ENCODE data around the gene SMYD3. TPM values are rescaled to one million over a fixed set of nuclear protein-coding genes. Genes with fewer than 3 reads are reported as not detected.
"Not testable (repeated sequence)": the region's sequence is repeated elsewhere in the genome, so short reads cannot be mapped to it uniquely, and the experiment has no call there.

SMYD3 gene
- total RNA-seq, 4 donors from 2014 or later, result 10.5 to 36.4 (median 22.5) TPM

DNA sequence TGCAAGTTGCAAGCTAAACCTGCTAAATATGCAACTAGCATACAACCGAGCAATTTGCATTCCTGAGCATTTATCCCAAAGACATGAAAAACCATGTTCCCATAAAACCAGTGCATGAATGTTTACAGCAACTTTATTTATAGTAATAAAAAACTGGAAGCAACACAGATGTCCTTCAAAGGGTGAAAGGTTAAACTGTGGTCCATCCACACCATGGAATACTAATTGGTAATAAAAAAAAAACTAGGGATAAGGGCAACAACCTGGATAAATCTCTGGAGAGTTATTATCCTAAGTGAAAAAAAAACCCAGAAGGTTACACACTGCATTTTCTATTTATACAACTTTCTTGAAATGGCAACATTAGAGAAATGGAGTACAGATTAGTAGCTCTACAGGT, 474.1 kb downstream of the SMYD3 start:
- Histone ChIP-seq H3K27ac (no peak overlapping the region), H3K9me3 (no peaks in the 10 kb centered on the region), H3K36me3 (no peaks in the 10 kb centered on the region), H3K4me1 (no peaks in the 10 kb centered on the region), H3K4me3 (no peak overlapping the region), H3K27me3 (no peaks in the 10 kb centered on the region)
- TF ChIP-seq POLR2A (IDR thresholded peaks at IDR 0.05), result no peak
- TF ChIP-seq, protein P1, sequence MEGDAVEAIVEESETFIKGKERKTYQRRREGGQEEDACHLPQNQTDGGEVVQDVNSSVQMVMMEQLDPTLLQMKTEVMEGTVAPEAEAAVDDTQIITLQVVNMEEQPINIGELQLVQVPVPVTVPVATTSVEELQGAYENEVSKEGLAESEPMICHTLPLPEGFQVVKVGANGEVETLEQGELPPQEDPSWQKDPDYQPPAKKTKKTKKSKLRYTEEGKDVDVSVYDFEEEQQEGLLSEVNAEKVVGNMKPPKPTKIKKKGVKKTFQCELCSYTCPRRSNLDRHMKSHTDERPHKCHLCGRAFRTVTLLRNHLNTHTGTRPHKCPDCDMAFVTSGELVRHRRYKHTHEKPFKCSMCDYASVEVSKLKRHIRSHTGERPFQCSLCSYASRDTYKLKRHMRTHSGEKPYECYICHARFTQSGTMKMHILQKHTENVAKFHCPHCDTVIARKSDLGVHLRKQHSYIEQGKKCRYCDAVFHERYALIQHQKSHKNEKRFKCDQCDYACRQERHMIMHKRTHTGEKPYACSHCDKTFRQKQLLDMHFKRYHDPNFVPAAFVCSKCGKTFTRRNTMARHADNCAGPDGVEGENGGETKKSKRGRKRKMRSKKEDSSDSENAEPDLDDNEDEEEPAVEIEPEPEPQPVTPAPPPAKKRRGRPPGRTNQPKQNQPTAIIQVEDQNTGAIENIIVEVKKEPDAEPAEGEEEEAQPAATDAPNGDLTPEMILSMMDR (IDR thresholded peaks at IDR 0.05), result no peak
- no peak for DNase-seq
- intact Hi-C loops (cut with DNase I; ENCODE audit: low total_unique reads), result no loop called here

DNA sequence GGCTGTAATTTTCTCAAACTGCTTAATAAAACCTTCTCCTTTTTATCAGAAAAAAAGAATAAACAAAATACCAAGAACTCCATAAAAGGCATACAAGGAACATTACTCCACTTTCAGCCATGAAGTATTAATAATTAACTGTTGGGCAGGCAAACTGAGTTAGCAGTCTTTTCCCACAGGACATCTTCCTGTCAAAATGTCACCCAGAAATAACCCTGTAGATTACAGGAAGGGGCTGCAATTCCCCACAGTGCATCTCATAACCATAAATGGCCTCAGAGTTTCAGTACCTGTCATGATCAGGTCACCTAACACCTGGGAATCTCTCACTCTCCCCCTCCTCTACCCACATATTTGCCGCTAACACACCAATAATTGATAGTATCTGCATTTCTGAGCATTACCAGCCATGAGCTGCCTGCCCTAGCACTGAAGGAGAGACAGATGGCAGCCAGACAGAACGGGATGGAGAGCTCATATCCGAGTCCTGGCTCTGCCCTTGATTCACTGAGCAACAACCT, 475.0 kb downstream of the SMYD3 start:
- intact Hi-C loops (cut with DNase I; ENCODE audit: low total_unique reads), result no loop called here
- H3K27ac ChIP-seq, result no peak overlapping the region
- TF ChIP-seq, protein P1 (IDR thresholded peaks at IDR 0.05), result no peak
- TF ChIP-seq POLR2A (IDR thresholded peaks at IDR 0.05), result no peak
- H3K4me1 ChIP-seq, result no peaks in the 10 kb centered on the region
- no peak overlapping the region for H3K4me3 ChIP-seq
- H3K27me3 ChIP-seq, result no peaks in the 10 kb centered on the region
- DNase-seq, result no peak
- H3K9me3 ChIP-seq, result no peaks in the 10 kb centered on the region
- H3K36me3 ChIP-seq, result no peaks in the 10 kb centered on the region

DNA sequence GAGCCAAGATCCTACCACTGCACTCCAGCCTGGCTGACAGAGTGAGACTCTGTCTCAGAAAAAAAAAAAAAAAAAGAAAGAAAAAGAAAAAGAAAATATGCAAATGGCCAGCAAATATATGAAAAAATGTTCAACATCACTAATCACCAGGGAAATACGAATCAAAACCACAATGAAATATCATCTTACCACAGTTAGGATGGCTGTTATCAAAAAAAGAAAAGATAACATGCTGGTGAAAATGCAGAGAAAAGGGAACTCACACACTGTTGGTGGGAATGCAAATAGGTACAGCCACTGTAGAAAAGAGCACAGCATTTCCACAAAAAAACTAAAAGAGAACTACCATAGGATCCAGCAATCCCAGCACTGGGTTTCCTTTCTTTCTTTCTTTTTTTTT, 477.5 kb downstream of the SMYD3 start:
- DNase-seq, result no peak
- Histone ChIP-seq H3K27ac (no peak overlapping the region), H3K27me3 (no peaks in the 10 kb centered on the region), H3K36me3 (no peaks in the 10 kb centered on the region), H3K4me1 (no peaks in the 10 kb centered on the region), H3K4me3 (no peak overlapping the region), H3K9me3 (no peaks in the 10 kb centered on the region)
- TF ChIP-seq, protein P1 (IDR thresholded peaks at IDR 0.05), result no peak
- TF ChIP-seq POLR2A (IDR thresholded peaks at IDR 0.05), result no peak
- intact Hi-C loops (cut with DNase I; ENCODE audit: low total_unique reads), result no loop called here

DNA sequence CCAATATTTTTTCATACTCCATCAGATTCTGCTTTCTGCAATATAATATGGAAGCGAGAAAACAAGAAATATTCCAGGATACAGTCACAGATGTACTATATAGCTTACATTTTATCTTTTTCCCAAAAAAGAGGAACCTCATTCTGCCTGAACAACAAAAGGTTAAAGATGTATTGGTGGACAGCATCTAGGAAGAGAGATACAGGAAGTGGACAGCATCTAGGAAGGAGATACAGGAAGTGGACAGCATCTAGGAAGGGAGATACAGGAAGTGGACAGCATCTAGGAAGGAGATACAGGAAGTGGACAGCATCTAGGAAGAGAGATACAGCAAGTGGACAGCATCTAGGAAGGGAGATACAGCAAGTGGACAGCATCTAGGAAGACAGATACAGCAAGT, 483.0 kb downstream of the SMYD3 start:
- H3K27me3 ChIP-seq; H3K4me3 ChIP-seq; H3K36me3 ChIP-seq; H3K9me3 ChIP-seq; intact Hi-C loops (cut with DNase I; ENCODE audit: low total_unique reads); H3K4me1 ChIP-seq; DNase-seq; H3K27ac ChIP-seq: not testable (repeated sequence)

DNA sequence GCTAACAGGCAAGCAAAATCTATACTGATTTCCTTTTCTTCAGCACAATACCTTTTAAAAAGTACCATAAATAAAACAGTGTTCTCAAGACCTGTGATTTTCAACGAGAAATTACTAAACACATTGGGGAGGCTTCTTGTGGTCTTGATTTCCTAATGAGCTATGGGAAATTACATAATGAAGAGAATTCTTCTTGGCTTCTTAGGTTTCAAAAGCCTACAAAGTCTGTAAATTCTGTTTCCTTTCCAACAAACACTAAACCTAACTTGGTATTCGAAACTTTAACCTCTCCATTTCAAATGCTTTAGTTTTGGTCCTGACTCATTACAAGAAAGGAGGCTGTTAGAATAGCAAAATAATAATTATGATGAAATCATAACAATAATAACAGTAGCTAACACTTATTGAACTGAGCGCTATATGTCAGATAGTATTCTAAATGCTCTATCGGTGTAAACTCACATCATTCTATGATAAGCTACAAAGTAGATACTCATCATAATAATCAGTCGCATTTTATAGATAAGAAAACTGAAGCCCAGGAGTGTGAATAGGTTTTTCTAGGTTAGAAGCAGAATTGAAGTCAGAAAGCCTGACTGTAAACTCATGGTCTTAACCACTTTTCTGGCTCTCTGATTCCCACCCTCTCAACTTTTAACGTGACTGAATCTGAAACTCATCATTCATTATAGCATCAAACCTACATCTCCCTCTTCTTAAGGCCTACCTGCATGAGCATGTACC, 486.7 kb downstream of the SMYD3 start:
- H3K27me3 ChIP-seq, result no peaks in the 10 kb centered on the region
- no peak overlapping the region for H3K4me3 ChIP-seq
- no peaks in the 10 kb centered on the region for H3K9me3 ChIP-seq
- H3K27ac ChIP-seq, result no peak overlapping the region
- intact Hi-C loops (cut with DNase I; ENCODE audit: low total_unique reads), result no loop called here
- TF ChIP-seq, protein P1 (IDR thresholded peaks at IDR 0.05), result no peak
- no peak for TF ChIP-seq POLR2A (IDR thresholded peaks at IDR 0.05)
- no peak for DNase-seq
- H3K4me1 ChIP-seq, result no peaks in the 10 kb centered on the region
- H3K36me3 ChIP-seq, result no peaks in the 10 kb centered on the region
